GM19324 (cell line): ENCODE measurements around the gene CETN1.

Experiments used
- ATAC-seq: cut with Tn5 transposase; IDR thresholded peaks from one replicate; pipeline ENCODE4 v1.9.1; 2021; ENCODE audit warnings: mild to moderate bottlenecking, moderate library complexity; ENCODE audit not compliant: unreplicated experiment, low FRiP score

Gene CETN1

DNA sequence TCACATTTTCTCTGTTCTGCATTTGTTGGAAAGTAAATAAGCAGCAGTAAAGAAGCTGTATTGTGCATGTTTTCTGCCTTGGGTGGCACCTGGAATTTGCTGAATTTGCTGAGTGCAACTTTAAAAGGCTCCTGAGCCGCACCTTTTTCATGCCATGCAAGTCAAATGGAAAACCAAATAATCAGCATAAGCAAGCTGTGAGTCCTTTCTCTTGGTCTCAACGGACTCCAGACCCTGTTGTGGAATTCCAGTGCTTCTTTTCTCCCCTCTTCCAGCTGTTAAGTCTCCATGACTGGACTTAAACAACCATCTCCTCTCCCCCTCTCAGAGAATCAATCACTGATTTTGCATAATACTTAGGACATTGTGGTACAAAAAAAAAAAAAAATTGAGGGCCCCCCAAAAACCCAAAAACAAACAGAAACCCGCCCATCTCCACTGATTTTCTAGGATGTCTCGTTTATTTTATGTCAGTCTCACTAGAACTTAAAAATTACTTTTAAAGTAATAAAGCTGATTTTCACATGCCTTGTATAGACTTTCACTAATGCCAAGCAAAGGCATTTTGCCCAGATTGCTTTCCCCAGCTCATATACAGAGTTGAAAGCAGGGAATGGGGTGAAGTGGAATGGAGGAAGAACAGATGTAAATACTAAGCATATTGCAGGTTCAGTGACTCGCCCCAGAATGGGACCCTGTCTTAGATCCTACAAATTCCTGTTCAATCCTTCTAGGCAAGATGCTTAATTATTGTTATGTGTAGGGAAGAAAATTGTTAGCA, 5.1 kb upstream of the CETN1 start:
- no peak for ATAC-seq

DNA sequence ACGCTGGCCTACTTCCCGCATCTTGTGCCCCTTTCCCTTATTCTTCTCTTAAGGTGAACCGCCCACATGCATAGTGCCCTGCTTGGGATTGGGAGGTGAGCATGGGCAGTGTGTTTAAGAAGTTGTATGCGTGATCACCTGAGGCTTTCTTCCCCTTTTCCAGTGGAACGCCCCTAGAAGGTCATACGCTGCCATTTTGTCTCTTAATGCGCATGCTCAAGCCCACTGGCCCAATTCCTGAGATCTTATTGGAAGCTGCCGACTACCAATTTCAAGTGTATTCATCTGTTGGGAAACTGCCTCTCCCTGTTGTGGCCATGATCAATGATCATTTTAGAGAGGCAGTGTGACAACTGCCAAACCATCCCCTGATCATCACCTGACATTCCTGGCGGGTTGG, 3.3 kb upstream of the CETN1 start:
- no peak for ATAC-seq

DNA sequence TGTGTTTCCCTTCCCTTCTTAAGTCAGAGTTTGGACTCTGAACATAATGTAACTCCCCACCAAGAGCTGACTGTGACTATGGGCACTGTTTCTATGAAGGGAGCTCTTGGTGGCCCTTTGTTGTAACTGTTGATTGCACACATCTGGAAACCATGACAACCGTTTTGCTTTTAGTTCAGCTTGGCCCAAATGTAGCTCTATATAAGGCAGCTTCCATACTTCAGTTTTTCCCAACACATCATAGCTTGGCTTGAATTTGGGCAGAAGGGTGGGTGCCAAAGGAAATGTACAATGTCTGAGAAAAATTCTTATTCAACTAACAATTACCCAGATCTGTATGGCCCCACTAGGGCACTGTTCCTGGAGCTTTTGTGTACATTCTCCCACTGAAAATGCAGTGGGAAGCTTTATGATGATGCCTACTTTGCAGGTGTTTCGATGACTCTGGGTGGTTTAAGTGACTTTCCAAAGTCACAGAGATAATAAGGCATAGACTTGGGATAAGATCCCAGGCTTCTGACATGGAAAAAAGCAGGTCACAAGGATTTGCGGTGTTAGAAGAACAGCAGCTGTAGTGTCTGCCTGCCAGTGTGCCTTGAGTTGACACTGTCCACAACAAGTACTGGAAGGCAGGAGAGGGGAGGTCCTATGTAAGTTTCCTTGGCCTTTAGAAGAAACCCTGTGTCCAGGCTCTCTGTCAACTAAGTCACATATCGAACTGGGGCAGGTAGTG, 2.4 kb upstream of the CETN1 start:
- no peak for ATAC-seq

DNA sequence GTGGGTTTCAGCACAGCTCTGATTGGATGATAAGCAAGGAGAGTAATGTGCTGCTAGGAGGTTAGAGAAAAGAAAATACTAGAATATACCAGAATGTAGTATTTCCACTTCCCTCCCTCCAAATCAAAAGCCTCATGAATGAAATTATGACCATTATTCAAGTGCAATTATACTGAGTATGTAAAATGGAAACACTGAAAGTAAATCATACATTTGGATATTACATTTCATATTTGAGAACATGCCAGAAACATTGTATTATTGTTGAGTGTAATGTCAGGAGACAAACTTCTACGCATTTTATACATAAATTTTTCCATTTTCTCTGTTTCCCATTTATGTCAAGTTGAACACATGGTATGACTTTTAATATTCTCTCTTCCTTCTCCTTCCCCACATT, 942 bp upstream of the CETN1 start:
- no peak for ATAC-seq

DNA sequence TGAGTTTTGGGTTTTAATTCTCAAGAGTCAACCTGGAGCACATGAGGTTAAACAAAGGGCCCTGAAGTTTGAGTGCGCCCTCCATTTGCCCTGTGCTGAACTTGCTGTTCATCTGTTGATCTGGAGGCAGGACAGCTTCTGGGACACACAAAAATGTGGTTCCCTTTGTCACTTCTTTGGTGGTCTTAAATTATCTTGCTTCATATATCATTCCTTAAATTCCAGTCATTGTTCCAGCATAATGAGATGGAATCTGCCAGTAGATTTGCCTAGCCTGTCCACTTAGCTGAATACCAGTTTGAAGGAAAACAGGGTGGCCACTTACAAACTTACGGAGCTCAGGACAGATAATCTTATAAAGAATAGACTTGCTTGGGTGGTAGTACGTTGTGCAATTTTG, 916 bp downstream of the CETN1 start:
- no peak for ATAC-seq

DNA sequence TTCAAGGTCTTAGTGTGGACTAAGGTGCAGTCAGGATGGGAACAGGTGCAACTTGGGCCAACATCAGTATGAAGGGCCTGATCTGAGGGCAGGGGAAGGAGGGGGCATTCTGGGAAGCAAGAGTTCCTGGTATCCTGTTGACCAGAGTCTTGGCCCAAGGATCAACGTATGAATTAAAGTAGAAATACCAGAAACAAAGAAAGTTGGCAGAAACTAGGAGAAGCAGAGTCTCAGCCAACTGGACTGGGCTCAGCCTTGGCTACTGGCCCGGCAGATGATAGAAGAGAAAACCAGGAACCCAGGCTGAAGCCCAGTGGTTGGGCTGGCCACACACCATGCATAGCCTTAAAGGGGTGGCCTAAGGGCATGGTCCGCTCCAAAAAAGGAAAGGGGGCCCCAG, 2.3 kb downstream of the CETN1 start:
- ATAC-seq = no peak

DNA sequence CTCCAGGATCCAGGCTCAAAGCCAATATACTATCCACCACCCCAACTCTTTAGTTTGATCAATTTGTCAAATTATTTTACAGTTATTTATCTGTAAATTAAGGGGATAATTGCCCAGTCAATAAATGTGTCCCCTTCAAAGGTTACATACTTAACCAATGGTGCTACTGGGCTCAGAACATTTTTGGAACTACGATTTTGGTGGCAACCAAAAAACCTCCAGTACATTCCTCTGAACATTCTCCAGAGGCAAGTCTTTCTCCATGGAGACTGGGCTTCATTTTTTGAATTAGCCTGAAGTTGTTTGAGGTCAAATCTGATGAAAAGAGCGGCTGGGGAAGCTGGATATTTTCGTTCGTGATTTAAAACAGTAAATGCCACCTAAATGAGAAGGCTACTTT, 14.9 kb downstream of the CETN1 start:
- no peak for ATAC-seq

DNA sequence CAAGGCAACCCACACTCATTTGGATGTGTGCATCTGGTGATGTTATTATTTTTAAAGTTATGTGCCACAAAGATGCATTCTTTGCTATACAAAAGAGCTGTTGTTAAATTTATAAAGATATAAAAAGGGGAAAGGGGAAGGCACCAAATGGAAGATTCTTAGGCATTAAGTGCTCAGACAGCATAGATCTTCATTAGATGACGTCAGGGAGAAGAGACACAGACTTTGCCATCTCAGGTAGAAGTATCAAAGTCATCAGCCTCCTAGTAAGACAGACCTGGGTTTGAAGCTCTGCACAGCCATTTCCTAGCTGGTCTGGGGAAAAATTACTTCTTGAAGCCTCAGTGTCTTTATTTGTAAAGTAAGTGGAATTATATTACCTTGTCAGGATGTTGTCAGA, 15.4 kb downstream of the CETN1 start:
- ATAC-seq = no peak

DNA sequence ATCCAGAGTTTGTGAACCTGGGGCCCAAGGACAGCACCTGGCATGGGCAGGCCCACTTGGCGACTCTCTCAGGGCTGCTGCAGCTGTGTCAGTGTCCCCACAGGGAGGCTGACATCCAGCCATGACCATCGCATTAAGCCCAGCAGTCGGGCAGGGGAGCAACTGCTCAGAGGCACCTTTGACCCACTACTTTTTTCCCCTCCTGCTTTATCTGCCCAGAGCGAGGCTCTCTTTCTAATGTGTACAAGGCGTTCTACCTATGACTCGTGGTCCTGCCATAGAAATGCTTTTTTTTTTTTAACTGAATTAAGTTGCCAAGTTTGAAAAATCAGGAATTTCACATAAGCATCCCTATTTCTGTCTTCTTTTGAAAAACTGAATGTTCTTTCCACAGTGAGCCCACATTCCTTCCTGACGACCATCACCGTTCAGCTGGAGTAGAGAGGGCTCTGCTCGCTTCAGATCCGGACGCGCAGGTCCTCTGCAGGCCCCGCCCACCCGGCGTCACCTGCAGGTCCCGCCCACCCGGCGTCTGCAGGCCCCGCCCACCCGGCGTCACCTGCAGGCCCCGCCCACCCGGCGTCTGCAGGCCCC, 16.2 kb downstream of the CETN1 start:
- no peak for ATAC-seq

DNA sequence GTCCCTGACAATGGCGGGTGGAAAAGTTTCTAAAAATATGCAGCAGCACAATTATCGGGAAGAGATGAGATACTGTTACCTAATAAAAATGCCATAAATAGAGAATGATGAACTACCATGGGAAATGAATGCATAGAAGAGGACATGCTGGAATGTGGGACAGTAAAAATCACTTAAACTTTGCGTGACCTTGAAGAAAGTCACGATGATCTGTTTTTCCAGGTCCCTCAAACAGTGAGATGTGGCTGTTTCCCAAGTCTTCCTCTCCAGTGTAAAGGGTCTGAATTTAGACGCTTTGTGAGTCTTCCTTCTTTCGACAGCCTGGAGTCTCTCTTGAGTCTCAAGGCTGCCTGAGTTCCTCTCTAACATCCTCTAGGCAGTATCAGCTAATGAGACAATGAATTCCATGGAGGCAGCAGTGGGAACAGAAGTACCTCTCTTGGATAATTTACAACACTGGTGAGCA, 18.0 kb downstream of the CETN1 start:
- no peak for ATAC-seq

DNA sequence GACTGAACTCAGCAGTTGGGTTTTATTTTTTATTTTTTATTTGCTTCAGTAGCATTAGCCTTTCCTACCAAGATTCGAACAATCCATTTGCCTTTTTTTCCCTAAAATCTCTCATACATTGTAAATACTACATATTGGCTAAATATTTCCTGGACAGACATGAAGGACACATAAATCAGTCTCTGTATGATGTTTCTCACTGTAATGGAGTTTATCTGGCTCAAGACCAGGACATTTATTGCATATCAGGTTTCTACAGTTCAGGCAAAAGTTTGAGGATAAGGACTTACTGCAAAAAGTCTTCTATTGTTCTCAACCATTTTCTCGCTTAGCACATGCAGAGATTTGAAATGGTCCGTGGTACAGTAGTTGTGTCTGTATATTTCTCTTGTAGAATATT, 19.9 kb downstream of the CETN1 start:
- no peak for ATAC-seq

DNA sequence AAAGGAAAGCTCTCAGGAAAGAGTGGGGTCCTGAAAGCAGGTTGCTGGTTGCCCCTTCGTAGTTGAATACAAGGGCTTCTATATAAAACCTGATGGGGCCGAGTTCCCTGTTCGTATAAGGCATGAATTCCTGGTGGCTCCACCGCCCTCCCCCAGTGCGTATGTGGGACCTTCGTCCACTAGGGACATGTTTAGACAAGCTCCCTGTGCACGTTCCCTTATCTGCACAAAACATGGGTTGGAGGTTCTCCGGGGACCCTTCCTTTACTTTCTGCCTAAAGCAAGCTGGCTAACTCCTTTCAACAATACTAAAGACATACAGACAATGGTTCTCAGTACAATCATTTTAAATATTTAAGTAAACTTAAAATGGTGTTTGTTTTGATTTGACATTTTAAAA, 24.6 kb downstream of the CETN1 start:
- ATAC-seq = no peak

DNA sequence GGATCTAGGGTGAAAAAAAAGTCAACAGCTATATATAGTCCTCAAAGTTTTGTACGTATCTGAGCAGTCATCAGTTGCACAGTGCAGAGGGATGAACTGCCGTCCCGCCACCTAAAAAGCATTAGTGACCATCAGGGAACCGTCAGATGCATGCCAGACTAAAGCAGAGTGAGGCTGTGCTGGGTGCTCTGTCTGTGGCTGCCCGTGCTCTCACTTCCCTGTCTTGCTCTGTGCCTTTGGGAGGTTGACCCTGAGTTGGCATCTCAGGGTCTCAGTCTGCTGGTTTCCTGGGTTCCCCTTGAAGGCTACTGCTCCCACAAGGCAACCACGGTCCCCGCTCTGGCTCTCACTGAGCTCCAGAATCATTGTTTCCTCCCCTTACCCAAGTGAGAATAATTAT, 27.8 kb downstream of the CETN1 start:
- ATAC-seq = no peak

DNA sequence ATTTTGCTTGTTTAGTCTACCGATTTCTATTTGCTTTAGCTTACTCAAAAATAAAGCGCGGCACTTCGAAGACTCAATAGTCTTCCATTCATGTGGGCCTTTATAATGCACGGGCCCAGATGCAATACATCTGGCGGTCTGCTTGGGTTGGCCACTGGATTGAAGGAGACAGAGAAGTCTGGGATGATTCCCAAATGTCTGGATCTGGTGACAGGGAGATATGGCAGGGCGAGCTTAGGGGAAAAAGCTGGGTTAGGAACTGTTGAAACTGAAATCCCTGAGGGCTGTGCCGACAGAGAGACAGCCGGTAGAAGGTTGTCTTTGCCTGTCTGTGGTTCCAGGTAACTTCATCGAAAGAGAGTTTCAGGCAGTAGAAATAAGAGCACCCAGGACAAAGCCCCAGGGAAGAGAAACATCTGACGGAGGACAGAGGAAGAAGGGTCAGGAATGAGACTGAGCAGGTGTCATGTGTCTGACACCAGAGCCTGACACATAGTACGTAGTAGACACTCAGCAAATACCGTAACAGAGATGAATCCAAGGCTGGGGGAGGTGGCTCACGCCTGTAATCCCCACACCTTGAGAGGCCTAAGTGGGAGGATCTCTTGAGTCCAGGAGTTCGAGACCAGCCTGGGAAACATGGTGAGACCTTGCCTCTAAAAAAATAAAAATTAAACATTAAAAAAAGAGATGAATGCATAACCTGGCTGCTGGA, 30.2 kb downstream of the CETN1 start:
- ATAC-seq = no peak

DNA sequence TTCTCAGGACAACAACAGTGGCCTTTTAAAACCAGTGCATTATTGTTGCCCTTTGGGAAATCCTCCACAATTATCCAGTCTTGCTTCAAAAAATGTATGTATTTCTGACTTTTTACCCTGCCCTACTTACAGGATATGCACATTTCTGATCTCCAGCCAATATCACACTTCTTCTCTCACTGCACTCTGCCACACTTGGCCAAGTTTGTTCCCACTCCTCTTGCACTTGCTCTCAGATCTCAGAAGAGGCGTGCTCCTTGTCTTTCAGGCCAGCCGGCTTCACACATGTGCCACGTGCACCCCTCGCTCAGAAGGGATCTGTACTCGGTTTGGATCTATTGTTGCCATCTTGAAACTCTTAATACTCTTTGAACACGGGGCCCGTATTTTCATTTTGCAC, 32.0 kb downstream of the CETN1 start:
- no peak for ATAC-seq

DNA sequence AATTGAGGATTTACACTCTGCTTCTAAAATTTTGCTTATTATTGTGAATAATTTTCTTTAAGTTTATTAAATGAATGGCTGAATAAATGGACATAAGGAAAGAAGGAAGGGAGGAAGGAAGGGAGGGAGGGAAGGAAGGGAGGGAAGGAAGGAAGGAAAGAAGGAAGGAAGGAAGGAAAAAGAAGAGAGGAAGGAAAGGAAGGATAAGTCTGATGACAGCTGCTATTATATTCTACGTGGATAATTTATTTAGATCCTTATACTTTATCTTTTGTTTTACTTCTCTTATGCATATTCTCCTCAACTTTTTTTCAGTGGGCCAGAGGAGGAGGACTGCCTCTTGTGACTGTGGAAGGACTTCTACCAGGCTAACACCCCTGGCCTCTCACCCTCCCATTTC, 34.0 kb downstream of the CETN1 start:
- no peak for ATAC-seq

DNA sequence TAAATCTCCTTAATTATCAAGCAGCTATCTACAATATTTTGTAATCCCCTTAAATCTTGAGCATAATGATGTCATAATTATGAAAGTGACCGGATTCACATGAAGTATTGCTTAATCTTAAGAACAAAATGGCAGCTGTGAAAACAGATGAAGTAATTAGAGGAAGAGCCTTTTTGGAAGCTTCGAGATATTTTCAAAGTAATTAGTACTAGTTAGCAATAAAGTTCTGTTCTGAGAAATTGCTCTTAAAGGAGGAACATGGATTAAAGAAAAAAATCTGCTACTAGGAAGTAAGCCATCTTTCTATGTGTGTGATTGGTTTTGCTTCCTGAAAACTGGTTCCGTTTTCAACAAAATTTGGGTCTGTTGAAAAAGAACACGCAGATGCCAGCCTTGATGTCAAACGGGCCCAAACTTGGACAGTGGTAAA, 34.9 kb downstream of the CETN1 start:
- no peak for ATAC-seq

DNA sequence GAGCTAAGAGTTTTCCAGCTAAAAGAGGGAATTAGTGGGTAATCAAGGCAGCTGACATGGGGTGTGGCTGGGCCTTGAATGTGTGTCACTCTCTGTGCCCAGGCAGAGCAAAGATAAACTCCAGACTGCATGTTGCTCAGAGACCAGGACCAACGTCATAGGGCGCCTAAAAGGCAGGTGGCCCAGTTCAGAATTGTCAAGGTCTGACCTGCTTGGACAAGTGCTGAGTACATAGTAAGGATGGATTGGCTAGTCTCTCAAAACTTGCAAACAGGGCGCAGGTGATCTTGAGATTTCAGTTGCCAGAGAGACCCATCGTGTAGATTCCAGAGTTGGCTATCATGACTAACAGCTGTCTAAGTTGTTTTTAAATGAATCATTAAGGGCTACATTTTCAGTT, 35.6 kb downstream of the CETN1 start:
- no peak for ATAC-seq

DNA sequence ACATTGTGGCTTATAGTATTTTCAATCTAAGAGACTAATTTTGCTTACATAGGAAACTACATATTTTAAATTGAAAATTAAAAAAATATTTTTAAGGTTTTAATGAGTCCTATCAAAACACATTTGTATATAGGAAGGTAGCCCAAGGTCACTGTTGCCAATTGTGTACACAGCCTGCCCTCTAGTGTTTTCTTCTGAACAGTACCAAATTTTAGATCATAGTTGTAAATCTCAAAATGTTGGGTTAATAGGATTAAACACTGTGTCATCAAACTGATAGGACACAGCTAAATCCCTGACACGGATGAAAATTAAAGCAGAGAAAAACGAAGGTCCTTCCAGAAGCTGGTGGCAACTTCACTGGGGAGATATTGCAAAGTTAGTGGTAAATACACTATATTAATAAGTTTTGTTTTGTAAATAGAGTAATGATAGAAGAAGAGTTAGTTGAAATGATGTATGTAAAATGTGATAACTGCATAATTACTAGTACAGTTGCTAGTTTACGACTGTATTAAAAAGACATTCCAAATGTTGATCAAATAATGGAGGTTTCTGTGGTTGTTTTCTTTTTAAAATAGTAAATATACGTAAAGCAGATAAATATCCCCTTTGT, 36.3 kb downstream of the CETN1 start:
- no peak for ATAC-seq

DNA sequence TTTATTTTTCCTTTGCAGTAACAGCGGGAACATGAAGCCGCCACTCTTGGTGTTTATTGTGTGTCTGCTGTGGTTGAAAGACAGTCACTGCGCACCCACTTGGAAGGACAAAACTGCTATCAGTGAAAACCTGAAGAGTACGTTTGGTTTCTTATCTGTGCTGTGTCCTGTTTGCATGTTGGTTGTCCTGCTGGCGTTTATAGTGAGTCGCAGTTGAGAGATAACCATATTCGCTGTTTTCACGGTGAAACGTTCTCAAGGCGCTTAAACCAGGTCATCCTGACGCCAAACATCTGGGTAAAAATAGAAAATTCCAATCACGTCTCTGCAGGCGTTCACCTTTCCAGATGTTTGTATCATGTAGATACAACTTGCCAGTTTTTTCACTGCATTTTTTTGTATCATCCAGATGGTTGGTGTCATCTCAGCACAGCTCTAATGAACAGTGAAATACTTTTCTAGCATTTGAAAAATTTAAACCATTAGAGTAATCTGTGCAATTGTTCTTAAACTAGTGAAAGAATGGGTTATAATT, 37.9 kb downstream of the CETN1 start:
- no peak for ATAC-seq
